Suppressor macrophage (primary cell): ENCODE data around the gene ARID1A.

ENCODE experiments used
- DNase-seq, 4 experiments: peaks; one replicate each; pipeline ENCODE4 v3.0.0-alpha.2; 2020 to 2022

Gene ARID1A

DNA sequence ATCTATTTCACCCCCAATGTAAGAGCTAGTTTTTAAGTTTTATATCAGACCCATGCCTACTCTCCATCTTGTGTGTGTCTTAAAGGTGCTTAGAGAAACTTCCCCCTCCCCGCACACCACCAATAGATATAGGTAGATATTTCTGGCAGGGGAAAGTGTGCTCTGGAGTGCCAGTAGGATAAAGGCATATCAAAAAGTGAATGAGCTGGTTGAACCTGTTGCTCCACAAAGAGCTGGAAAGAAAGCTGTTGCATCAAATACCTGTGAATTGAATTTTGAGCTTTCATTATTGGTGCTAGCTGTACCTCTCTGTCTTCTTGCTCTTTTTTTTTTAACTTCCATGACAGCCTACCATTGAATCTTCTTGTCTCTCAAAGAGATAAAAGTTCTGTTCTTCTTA lies 32.8 kb downstream of the ARID1A start:
- no peak for DNase-seq

DNA sequence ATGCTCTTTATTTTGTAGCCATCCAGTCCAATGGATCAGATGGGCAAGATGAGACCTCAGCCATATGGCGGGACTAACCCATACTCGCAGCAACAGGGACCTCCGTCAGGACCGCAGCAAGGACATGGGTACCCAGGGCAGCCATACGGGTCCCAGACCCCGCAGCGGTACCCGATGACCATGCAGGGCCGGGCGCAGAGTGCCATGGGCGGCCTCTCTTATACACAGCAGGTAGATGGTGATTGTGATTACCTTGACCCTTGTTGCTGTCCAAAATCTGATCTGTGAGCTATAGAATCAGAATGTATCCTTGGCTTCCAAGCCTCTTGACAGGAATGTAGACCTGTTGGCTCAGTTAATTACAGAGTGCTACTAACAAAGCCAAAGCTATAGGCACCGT lies 33.8 kb downstream of the ARID1A start:
- no peak for DNase-seq

DNA sequence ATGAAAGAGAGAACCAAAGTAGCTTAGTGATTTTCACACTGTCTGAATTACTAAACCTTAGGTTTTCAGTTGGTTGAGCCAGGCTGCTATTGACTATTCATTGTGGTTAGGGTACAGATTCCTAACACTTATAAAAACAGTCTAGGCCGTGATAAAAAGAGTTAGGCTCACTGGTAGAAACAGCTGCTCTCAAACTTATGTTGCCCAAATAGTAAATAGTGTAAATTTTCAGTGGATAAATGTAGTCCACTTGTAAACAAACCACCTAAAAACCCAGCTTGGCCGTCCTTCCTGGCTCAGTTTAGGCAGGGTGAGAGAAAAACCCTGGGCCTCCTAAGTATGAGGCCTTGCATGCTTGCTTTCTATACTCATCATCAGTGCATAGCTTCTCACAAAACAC lies 34.9 kb downstream of the ARID1A start:
- DNase-seq, result no peak

DNA sequence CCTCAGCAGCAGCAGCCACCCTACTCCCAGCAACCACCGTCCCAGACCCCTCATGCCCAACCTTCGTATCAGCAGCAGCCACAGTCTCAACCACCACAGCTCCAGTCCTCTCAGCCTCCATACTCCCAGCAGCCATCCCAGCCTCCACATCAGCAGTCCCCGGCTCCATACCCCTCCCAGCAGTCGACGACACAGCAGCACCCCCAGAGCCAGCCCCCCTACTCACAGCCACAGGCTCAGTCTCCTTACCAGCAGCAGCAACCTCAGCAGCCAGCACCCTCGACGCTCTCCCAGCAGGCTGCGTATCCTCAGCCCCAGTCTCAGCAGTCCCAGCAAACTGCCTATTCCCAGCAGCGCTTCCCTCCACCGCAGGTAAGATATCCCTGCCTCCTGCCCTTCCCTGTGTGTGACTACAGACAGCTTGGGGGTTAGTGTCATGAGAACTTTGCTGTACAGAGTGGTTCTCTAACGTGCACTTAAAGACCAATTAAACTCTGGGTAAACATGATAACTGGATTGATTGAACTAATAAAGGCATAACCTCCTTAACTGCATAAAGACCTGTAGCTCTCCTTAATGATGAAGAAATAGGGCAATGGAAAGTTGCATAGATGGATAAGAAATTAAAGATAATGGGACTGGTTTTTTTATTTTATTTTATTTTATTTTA lies 35.6 kb downstream of the ARID1A start:
- no peak for DNase-seq

DNA sequence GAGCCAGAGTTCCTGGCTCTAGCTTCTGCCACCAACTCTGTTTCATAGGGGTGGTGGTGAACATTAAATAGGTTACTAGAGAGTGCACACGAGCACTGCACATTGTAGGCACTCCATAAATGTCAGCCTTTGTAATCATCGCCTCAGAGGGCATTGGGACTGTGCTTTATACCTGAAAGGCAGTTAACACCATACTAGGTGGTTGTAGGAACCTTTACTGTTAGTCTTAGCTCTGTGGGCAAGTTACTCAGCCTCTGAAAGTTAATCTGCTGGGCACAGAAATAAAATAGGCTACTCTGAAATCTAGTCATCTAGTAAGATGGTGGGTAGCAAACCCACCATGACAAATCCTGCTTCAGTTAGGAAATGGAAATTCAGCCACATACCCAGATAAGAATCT lies 37.6 kb downstream of the ARID1A start:
- no peak for DNase-seq

DNA sequence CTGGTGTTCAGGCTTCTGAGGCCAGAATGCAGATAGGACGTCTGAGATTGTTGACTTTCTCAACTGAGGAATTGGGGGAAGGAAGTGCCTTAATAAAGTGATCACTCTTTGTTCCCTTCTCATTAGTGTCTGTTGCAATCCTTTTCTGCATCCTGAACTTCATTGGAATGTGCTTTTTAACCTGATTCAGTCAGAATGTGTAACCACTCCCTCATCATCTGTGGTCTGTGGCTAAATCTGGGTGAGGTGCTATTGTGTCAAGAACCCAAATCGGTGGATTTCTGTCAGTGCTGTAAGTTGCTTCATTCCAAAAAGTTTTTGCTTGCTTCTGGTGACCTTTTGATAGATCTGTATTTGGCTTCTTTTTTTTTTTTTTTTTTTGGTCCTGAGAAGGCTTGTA lies 38.2 kb downstream of the ARID1A start:
- DNase-seq, result peak in 2 of 4 experiments; percentile 21 to 25

DNA sequence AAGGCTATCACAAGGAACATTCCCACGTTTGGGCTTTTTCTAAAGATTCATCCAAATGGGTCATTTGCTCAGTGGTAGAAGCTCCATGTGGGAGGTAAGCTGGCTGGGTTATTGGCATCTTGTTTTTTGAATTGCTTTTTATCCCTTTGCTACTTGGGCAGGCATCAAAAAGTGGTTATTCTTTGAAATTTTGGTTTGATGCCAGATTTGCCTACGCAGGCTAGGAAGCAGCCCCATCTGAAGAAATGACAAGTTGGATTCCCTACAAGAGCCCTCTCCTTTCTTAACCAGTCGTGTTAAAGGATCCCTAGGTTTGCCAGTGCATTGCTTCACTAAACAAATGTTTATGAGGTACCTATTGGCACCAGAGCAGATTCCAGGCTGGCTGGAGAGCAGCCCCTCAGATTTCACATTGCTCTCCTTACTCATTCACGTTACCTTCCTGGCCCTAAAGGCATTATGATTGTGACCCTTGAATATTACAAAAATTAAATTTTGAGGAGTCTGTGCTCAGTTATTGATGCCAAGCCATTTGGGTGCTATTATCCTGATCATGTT lies 38.8 kb downstream of the ARID1A start:
- no peak for DNase-seq

DNA sequence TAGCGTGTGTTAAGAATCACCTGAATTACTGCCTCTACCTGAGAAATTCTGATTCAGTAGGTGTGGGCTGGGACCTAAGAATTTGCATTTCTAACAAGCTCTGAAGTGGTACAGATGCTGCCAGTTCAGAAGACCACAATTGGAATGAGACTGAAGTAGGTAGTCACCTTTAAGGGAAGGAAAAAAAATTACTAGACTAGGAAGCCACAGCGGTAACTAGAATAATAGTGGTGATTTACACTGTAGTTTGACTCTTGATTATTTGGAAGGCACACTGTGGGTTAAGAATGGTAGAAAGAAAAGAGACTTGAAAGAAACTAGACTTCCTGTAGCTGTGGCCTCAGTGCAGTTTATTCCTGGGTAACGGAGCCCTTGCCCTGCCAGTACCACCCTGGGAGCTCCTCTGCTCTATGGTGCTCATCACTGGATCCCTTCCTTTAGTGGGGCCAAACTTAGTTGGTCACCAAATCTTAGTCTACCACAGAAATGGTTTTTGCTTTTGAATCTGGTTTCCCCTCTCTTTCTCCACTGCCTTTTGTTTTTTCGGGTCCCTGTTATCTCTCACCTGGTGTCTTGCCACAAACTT lies 43.6 kb downstream of the ARID1A start:
- no peak for DNase-seq

DNA sequence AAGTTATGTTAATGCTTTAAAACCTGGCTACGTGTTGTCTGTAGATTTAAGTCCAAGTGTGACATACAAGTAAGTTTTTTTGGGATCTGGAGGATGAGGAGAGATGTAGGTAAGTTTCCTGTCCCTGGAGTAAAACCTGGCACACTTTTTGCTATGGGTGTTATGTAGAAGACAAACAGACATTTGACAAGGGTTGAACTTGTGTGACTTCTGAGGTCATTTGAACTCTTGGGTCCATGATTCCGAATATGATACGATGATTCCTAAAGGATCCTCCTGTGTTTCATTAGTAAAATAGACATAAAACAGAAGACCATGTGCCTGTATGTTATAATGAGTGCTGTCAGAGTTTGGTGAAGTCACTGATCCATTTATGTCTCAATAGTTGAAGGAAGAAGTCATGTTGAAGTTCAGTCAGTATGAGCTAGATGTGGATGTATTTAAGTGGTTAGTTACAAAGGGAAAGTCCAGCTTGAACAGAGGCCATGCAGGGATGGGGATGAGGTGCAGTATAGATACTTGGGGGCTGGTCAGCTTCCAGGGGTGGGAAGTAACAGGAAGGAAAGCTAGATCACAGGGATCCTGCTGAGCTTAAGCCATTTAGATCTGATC lies 44.3 kb downstream of the ARID1A start:
- DNase-seq, result peak in 2 of 4 experiments; percentile 32 to 44

DNA sequence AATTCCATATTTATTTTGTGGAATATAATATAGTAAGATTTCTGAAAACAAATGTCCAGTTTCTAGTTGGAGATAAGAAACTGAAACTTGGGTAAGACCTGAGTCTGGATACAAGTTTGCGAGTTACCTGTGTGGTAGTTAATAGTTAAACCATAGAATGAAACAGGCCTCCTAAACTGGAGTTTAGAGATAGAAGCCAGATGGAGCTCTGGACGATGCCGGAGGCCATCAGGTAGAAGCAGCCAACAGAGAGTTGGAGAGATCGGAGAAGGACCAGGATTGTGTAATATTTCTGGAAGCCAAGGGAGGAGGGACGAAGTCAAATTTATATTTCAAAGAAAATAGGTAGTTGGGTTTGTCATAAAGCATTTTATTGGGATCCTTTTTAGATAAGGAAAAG lies 45.1 kb downstream of the ARID1A start:
- no peak for DNase-seq

DNA sequence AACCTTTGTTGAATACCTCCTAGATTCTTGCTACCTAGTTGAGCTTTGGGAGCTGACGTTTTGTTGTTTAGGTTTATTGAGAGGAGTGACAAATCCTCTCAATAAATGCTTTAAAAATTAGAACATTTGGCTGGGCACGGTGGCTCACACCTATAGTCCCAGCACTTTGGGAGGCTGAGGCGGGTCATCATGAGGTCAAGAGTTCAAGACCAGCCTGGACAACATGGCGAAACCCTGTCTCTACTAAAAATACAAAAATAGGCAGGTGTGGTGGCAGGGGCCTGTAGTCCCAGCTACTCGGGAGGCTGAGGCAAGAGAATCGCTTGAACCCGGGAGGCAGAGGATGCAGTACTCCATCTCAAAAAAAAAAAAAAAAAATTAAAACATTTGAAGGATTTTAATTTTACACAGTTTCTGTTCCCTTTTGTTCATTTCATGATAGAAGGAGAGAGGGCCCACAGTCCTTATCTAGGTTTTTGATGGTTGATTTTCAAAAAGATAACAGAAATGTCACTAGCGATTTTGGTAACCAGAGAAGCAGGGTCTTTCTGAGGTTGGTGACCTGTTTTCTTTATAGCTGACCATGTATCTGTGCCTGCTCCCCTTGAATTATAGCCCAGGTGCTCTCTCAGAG lies 47.7 kb downstream of the ARID1A start:
- DNase-seq, result no peak

DNA sequence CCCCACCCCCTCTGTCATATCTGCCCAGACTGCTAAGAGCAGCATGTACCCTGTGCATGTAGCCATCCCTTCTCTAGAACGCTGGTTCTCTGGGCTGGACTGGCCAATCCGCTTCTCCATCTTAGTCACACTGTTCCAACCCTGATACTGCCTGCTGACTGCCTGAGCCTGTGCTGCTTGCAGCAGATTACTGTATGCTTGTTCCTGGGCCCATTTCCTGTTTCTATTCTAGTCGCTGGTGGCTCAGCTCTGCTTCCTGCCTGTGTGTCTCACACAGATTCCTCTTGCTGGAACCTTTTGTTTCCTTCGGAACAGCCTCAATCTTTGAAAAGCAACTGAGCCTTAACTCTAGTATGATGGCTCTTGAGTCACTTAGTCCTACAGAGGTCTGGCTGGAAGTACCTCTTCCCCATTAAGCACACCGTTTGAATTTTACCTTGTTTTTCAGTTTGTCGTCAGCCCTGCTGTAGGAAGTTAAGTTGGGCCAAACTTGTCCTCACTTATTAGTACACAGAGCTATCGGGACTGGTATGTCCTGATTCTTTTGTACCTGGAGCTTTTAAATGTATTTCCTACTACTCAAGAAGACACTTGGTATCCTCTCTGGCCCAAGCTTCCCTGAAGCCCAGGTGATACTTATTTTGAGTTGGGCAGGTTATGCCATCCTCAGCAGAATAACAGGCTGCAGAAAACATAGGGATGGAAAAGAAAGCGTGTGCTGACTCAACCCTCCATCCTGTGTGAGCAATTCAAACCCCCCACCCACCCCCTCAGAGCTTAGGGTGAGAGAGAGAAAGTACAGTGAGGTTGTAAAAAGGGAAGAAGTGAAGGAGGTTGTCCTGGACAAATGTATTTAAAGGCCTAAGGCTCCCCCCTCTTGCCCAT lies 48.5 kb downstream of the ARID1A start:
- DNase-seq, result peak; percentile 90 to 97 (median 94)

DNA sequence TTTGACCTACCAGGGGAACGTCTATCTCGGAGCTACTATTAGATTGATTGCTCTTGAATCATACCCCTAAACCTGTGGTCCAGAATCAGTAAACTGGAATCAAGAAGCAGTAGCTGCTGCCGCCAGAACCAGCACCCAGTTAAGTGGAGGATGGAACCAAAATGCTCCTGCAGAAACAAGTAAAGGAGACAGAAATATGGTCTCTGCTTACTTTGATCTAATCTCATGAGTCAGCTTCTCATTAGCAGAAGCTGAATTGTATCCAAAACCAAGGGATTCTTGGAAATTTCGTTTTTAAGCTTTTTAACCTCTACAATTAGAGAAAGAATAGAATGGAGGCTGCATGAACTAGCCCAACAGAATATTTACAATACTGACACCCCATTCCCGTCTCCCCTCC lies 49.4 kb downstream of the ARID1A start:
- DNase-seq, result no peak

DNA sequence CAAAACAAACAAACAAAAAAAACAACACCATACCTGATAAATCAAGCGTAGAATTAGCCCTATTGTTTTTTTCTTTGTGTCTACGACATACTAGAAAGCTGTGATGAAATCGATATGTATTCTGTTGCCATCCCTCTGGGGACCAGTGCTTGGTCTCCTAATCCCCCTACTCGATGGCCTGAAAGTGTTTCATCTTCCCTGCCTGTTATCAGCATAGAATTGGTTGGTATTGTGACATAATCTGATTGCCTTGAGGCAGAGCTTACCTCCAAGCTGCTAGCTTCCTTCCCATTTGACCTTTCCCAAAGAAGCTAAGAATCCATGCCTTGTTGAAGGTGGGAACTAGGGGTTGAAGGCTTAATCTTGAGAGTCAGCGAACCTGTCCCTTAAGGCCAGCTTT lies 51.2 kb downstream of the ARID1A start:
- no peak for DNase-seq

DNA sequence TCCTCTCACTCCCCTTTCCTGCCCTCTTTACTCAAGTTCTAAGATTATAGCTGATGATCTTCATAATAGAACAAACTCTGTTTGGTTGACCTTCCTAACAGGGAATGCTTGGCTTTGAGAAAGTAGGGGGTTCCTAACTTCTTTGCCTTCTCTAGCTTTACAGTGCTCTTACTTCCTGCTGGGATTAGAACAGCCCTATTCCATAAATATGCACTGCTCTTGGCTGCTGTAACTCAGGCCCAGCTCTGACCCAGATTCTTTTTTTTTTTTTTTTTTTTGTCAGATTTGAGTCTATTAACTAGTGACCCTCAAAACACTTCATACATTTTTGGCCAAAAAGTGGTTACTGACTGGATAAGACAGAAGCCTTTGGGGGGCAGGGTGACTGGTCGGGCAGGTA lies 52.5 kb downstream of the ARID1A start:
- no peak for DNase-seq

DNA sequence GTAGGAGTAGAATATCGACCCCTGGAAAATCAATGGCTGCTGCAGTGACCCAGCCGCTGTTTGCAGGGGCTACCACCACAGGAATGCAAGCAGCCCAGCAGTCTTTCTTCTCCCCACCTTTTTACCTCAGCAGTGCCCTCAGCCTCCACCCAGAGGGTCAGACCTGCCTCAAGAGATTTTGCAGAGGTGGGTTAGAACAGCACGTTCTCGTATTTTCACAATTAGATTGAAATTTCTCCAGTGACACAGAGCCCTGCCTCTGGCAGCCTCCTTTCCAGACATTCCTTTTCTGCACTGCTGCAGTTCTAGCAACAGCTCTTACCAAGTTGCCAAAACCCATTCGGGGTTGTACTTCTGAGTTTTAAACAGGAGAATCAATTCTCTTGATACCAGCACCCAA lies 53.6 kb downstream of the ARID1A start:
- DNase-seq, result no peak

DNA sequence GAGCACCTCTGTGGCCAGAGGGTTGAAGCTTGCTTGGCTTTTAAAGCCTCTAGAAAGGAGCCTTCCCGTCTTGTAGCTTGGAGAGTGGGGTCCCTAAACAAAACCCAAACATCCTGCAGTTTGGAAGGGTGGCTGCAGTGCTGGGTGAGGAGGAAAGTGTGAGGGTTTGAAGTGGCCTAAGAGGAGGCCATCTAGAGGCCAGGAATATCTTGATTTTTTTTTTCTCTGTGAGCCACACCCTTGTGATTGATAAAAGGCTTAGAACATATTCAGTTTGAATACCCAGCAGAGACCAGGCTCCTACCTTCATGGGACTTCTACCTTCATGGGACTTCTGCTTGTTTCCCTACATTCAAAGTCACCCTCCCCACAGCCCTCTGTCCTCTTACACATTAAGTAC lies 54.6 kb downstream of the ARID1A start:
- no peak for DNase-seq

DNA sequence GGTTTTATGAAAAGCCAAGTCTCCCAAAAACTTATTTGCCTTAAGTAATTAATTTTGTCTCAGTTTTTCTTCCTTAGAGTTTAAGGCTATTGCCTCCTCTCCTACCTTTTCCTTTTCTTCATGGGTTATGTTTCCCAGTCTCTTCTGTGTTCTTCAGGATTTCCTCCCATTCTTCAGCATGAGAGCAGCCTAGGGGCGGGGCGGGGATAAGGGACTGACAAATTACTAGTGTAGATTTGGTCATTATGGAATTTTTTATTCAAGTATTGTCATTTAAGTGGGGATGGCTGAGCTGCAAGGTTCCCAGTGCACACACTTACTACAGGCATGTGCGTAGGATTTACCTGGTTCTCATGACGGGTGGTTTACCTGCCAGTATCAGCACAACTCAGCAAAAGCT lies 56.7 kb downstream of the ARID1A start:
- DNase-seq, result no peak

DNA sequence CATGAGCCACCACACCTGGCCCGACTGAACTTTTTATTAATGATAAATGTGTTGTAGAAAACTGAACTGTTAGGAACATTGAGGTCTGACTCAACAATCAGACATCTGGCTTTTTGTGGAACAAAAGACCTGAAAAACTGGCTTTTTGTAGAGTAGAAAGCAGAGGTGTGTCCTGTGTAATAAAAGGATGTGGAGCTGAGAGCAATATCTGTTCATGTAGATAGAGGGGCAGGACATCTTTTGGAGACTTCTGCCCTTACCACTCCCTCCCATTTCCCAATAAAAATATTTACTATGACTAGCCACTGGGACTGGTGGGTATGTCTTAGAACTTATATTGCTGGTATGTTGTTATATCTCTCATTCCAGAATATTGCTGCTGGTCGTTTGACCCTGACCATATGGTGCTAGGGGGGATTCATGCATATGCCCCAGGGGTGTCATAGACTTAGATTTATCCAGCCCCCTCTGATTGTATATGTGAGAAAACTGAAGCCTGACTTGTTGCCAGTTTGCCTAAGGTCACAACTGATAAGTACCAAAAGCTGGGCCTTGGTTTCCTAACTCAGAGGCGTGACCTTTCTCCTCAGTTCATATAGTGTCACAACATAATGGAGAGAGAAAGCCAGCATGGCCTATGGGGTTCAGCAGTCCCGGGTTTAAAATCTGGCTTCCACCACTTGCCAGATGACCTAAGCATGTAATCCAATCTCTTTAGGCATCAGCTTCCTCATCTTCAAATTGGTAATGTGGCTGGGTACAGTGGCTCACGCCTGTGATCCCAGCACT lies 58.5 kb downstream of the ARID1A start:
- DNase-seq, result no peak

DNA sequence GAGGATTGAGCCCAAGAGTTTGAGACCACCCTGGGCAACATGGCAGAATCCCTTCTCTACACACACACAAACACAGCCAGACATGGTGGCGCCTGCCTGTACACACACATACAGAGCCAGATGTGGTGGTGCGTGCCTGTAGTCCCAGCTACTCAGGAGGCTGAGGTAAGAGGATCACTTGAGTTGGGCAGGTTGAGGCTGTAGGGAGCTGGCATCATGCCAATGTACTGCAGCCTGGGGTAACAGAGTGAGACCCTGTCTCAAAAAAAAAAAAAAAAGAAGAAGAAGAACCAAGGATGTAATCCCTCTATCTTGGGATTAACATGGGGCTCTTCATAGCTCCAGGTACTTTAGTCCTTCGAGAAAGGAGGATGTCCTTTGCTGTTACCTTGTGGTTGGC lies 62.5 kb downstream of the ARID1A start:
- DNase-seq, result no peak

DNA sequence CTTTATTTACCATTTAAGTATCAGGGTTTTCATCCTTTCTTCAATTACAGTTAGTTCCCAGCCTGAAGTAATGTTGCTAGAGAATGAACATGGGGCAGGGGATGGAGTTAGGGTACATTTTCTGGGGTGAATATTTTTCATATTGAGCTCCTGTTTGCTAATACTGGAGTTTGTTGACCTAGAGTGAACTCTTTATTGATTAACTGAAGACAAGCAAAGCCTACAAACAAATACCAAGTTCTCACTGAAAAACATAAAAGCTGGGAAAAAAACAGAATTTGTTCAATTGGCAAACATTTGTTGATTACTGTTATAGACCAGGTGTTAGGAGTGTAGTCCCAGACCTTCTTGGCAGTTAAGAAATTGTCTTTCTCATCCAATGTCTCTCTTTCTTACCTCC lies 63.7 kb downstream of the ARID1A start:
- no peak for DNase-seq

DNA sequence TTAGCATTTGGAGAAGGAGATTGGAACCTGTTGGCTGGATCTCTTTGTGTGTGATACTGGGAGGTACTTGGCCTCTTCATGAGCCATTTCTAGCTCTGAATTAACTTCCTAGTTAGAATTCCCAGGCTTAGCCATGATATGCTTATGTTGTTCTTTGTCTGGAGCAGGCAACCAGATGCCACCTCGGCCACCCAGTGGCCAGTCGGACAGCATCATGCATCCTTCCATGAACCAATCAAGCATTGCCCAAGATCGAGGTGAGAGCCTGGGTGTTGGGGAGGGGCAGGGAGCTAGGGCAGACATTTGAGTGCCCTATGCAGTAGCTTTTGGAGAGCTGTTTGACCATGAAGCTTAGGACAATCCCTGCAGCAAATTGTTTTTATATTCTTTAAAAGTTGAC lies 65.4 kb downstream of the ARID1A start:
- peak in 3 of 4 experiments; percentile 26 to 49 (median 30) for DNase-seq
